H1 (cell line): ENCODE data around the gene CDC42SE2.

ENCODE experiments used
- CHD1 ChIP-seq: IDR thresholded peaks from 2 replicates; pipeline ENCODE4 v1.6.1; 2012; ENCODE audit warnings: low read depth, low read length, improper control_type of control experiment
- CREB1 ChIP-seq: IDR thresholded peaks from 2 replicates; pipeline ENCODE4 v1.6.1; 2012; ENCODE audit warnings: inconsistent platforms
- EGR1 ChIP-seq: IDR thresholded peaks from 2 replicates; pipeline ENCODE4 v1.6.1; 2011; ENCODE audit warnings: low read depth, low read length, borderline replicate concordance
- MAFK ChIP-seq: IDR thresholded peaks from 2 replicates; pipeline ENCODE4 v1.6.1; 2012; ENCODE audit warnings: low read depth, mild to moderate bottlenecking, improper control_type of control experiment, low read length
- POLR2A ChIP-seq, 2 experiments: IDR thresholded peaks; 1 replicate in 1 of 2; 2 replicates in 1 of 2; pipeline ENCODE4 v1.6.1; 2011; ENCODE audit warnings: low read depth in 2 of 2, low read length in 2 of 2, mild to moderate bottlenecking in 2 of 2; ENCODE audit errors: control extremely low read depth in 1 of 2
- RAD21 ChIP-seq, 2 experiments: IDR thresholded peaks in 1 of 2; conservative IDR thresholded peaks in 1 of 2; 2 replicates each; pipeline ENCODE4 v1.6.1; 2011; ENCODE audit warnings: low read depth in 2 of 2, low read length in 2 of 2, improper control_type of control experiment in 1 of 2, inconsistent platforms in 1 of 2, mild to moderate bottlenecking in 1 of 2, moderate library complexity in 1 of 2
- SIN3A ChIP-seq, 2 experiments: IDR thresholded peaks in 1 of 2; conservative IDR thresholded peaks in 1 of 2; 2 replicates each; pipeline ENCODE4 v1.6.1; 2011 to 2012; ENCODE audit warnings: low read length in 2 of 2, improper control_type of control experiment in 1 of 2, low read depth in 1 of 2, mild to moderate bottlenecking in 1 of 2
- ZNF274 ChIP-seq: IDR thresholded peaks from 2 replicates; pipeline ENCODE4 v1.7.0; 2012; ENCODE audit warnings: low read length, borderline replicate concordance; ENCODE audit errors: extremely low read depth
- TF ChIP-seq, protein P1 (sequence below), 3 experiments: IDR thresholded peaks; 1 replicate in 2 of 3; 2 replicates in 1 of 3; pipeline versions ENCODE4 v1.5.1 to v1.6.1; 2011; ENCODE audit warnings: low read length in 3 of 3, mild to moderate bottlenecking in 3 of 3, inconsistent platforms in 2 of 3, low read depth in 1 of 3, moderate library complexity in 1 of 3; ENCODE audit not compliant: insufficient read depth in 1 of 3; ENCODE audit errors: control extremely low read depth in 1 of 3
- TF ChIP-seq, protein P2 (sequence below): IDR thresholded peaks from 2 replicates; pipeline ENCODE4 v1.6.1; 2012; ENCODE audit warnings: low read length, inconsistent platforms

DNA sequence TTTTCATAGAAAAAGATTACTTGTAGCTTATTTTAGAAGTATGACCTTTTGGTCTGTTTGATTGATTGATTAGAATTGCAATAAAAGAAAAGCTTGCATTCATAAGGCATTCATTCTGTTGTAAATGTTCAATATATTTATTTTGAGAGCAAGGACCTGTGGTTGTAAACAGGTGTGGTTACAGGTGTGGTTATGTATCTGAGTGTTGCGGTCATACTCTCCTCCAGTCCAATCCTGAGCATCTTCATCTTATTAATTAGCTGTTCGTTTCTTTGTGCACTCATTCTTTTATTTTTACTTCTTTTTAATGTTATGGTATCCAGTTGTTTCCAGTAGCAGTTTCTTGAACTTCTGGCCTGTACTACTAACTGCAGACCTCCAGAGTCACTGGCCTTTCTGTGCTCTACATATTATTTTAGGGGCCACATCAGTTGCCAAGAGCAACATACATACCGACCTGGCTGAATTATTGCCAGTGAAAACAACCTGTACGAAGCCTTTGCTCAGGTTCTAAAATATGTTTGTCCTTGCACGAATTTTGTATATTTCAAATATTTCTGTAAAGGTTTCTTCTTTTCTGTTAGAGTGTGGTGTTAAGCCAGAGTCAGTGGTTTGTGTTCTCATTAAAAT is 128.7 kb downstream of the CDC42SE2 start:
- TF ChIP-seq SIN3A (conservative IDR thresholded peaks at IDR 0.05 in 1 of 2, IDR thresholded peaks at IDR 0.05 in 1 of 2; ENCODE audit: low read depth in 1 of 2, low read length in 2 of 2): no peak
- TF ChIP-seq EGR1: no peak
- no peak for TF ChIP-seq MAFK
- TF ChIP-seq, protein P1, sequence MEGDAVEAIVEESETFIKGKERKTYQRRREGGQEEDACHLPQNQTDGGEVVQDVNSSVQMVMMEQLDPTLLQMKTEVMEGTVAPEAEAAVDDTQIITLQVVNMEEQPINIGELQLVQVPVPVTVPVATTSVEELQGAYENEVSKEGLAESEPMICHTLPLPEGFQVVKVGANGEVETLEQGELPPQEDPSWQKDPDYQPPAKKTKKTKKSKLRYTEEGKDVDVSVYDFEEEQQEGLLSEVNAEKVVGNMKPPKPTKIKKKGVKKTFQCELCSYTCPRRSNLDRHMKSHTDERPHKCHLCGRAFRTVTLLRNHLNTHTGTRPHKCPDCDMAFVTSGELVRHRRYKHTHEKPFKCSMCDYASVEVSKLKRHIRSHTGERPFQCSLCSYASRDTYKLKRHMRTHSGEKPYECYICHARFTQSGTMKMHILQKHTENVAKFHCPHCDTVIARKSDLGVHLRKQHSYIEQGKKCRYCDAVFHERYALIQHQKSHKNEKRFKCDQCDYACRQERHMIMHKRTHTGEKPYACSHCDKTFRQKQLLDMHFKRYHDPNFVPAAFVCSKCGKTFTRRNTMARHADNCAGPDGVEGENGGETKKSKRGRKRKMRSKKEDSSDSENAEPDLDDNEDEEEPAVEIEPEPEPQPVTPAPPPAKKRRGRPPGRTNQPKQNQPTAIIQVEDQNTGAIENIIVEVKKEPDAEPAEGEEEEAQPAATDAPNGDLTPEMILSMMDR (IDR thresholded peaks at IDR 0.05; ENCODE audit: control extremely low read depth in 1 of 3, insufficient read depth in 1 of 3, low read depth in 1 of 3, low read length in 3 of 3): no peak
- no peak for TF ChIP-seq RAD21 (IDR thresholded peaks at IDR 0.05 in 1 of 2, conservative IDR thresholded peaks at IDR 0.05 in 1 of 2; ENCODE audit: low read depth in 2 of 2, low read length in 2 of 2)
- no peak for TF ChIP-seq CHD1
- no peak for TF ChIP-seq POLR2A (IDR thresholded peaks at IDR 0.05; ENCODE audit: control extremely low read depth in 1 of 2, low read depth in 2 of 2, low read length in 2 of 2)
- TF ChIP-seq ZNF274: no peak
- TF ChIP-seq, protein P2, sequence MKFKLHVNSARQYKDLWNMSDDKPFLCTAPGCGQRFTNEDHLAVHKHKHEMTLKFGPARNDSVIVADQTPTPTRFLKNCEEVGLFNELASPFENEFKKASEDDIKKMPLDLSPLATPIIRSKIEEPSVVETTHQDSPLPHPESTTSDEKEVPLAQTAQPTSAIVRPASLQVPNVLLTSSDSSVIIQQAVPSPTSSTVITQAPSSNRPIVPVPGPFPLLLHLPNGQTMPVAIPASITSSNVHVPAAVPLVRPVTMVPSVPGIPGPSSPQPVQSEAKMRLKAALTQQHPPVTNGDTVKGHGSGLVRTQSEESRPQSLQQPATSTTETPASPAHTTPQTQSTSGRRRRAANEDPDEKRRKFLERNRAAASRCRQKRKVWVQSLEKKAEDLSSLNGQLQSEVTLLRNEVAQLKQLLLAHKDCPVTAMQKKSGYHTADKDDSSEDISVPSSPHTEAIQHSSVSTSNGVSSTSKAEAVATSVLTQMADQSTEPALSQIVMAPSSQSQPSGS: no peak
- TF ChIP-seq CREB1: no peak
